GM12874 (cell line): ENCODE results near the gene CERS6.

ENCODE experiments used
- CTCF ChIP-seq: IDR thresholded peaks from 2 replicates; pipeline ENCODE4 v1.5.1; 2011; ENCODE audit warnings: low read depth, mild to moderate bottlenecking, control low read depth, low read length, moderate library complexity; ENCODE audit not compliant: insufficient read depth

The CERS6 gene

GRCh38 chr2:168814046-168814445 is 358.0 kb downstream of the CERS6 start:
- TF ChIP-seq CTCF = no peak

DNA sequence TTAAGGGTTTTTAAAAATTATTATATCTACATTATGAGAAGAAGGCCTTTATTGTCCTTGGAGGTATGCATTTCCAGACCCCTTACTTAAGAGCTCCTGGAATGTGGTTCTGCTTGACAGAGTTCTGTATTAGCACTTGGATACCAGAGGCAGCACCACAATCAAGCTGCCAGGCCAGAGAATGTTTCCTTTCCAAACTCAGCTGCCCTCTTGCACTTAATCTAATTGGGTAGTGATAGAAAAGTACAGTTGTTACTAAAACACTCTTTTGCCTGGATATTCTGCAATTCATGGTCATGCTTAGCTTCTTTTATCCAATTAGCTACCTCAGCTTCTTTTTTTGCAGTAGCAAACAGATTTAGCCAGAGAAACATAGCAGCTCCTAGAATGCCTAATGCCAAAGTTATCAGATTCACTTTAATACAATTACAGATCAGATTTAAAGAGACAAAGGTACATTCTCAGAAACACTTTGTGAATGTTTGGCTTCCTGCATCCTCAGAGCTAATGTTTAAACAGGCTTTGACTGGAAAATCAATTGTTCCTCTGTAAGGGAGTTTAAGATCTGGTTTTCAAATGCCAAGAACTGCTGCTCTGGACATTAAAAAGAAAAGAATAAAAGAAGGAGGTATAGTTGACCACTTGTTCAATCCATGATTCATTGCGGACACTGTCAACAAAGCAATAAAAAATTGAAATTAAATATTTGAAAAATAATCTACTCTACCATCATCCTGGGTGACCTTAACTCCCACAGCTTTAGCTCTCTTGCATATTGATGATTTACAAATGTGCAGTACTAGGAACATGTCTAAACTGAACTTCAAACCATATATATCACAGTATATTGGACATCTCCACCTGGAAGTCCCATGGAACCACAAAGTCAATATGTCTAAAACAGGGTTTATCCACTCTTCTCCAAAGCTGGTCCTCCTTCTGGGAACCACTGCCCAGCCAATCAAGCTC is 359.2 kb downstream of the CERS6 start:
- TF ChIP-seq CTCF = no peak

GRCh38 chr2:168816369-168816768 is 360.3 kb downstream of the CERS6 start:
- TF ChIP-seq CTCF = no peak

- TF ChIP-seq CTCF = no peak
These were observed 363.1 kb downstream of the CERS6 start for GRCh38 chr2:168819050-168819715.

DNA sequence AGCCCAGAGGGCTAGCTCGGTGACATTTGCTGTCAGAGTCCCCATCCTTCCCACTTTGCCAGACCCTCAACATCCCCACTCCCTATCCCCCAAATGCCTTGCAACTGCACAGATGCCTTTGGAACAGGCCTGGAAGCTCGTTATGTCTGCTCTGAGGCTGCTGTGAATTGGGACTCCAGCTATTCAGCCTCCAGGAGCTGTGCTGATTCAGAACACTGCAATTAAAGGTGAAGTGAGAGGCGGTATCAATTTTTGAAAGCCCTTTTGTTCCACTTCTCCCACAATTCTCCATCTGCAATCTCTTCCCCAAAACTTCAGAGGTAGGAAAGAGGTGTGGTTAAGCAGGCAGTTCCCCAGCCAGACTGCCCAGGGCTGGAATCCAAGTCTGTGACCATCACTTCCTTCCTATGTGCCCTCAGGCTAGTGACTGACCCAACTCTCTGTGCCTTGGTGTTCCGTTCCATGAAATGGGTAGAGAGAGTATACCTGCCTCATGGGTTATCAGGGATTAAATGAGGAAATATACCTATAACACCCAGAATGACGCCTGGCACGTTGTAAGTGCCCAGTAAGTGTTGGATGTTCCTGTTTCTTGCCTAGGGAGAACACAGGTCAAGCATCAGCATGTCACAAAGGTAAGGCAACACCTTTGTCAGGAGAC is 363.9 kb downstream of the CERS6 start:
- TF ChIP-seq CTCF = no peak

GRCh38 chr2:168821577-168821976 is 365.5 kb downstream of the CERS6 start:
- no peak for TF ChIP-seq CTCF

- no peak for TF ChIP-seq CTCF
These were observed 365.9 kb downstream of the CERS6 start for GRCh38 chr2:168821992-168822391.
